HL-60 (cell line): ENCODE data around the gene ZNRF2.
A peak's percentile ranks its signal among the peaks of the same experiment; 100 is the strongest.

Source experiments
- DNase-seq, 2 experiments: peaks; one replicate each; pipeline ENCODE4 v3.0.0-alpha.2; 2010 to 2020; ENCODE audit warnings: low read depth in 1 of 2, low spot score in 1 of 2
- H3K27ac ChIP-seq: fragments of 250-450 bp; sonication (Bioruptor Pico); replicated peaks from 2 replicates; pipeline ENCODE4 v1.5.1; 2020; ENCODE audit warnings: mild to moderate bottlenecking, moderate library complexity
- H3K27me3 ChIP-seq: fragments of 250-450 bp; sonication (Bioruptor Pico); 2 replicates; pipeline ENCODE4 v1.5.1; 2021; ENCODE audit warnings: mild to moderate bottlenecking, moderate library complexity; ENCODE audit not compliant: insufficient read depth, poor library complexity, severe bottlenecking
- H3K4me3 ChIP-seq: replicated peaks from 2 replicates; pipeline ENCODE4 v1.5.1; 2011; ENCODE audit warnings: mild to moderate bottlenecking, control low read depth, low read length; ENCODE audit not compliant: insufficient read depth
- CTCF ChIP-seq: IDR thresholded peaks from one replicate; pipeline ENCODE4 v1.5.1; 2011; ENCODE audit warnings: low read length, control low read depth, inconsistent platforms; ENCODE audit not compliant: insufficient read depth
- GABPA ChIP-seq: IDR thresholded peaks from 2 replicates; pipeline ENCODE4 v1.6.1; 2012; ENCODE audit warnings: low read depth
- POLR2AphosphoS5 ChIP-seq: IDR thresholded peaks from 2 replicates; pipeline ENCODE4 v1.6.1; 2012; ENCODE audit warnings: low read depth
- REST ChIP-seq: IDR thresholded peaks from 2 replicates; pipeline ENCODE4 v1.6.1; 2012; ENCODE audit warnings: low read depth; ENCODE audit not compliant: insufficient replicate concordance
- SPI1 ChIP-seq: IDR thresholded peaks from 2 replicates; pipeline ENCODE4 v1.6.1; 2012; ENCODE audit warnings: low read depth, mild to moderate bottlenecking, borderline replicate concordance
- long read RNA-seq: library from polyadenylated mRNA; unstranded; transcript quantifications from one replicate; pipeline ENCODE4 v2.0.0, GENCODE V29; 2020

The ZNRF2 gene
- long read RNA-seq, partial matches to known transcripts, result 3 of 4 reads
- long read RNA-seq, other reads (novel, unspliced or antisense), result 1 of 4 reads

GRCh38 chr7:30284298-30285066, at the start of gene ZNRF2:
TSS of gene ZNRF2 (plus strand) at chr7:30284597. CDS start at chr7:30285358, 761 bp downstream.
- Histone ChIP-seq H3K27me3 (no peaks in the 10 kb centered on the region), H3K27ac (peak within 1 kb of the TSS; percentile 83), H3K4me3 (peak within 1 kb of the TSS; percentile 62)
- peak; percentile 80 for TF ChIP-seq POLR2AphosphoS5
- TF ChIP-seq REST, result peak; percentile 18
- no peak for TF ChIP-seq CTCF
- DNase-seq, result peak; percentile 99 to 100

DNA sequence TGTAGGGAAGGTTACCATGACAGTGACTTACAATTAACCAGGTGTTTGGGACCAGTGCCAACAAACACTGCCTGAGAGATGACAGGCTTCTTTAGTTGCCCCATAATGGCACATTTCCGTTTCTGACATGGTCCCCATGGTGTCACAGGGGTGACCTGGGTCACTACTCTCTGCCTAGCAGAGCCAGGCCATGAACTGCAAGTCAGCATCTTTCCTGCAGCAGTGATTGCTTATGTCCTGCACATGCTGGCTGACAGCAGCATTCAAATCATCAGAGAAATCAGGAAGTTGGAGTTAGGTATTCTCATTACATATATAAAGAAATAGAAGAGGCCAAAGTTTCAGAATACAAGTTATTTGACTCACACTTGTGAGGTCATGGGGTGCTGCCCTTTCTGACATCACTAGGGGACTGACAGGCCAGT, 47.1 kb upstream of the ZNRF2 start:
- TF ChIP-seq SPI1, result no peak
- no peak for TF ChIP-seq REST
- Histone ChIP-seq H3K27me3 (no peaks in the 10 kb centered on the region), H3K27ac (no peak overlapping the region), H3K4me3 (no peak overlapping the region)
- DNase-seq, result no peak

DNA sequence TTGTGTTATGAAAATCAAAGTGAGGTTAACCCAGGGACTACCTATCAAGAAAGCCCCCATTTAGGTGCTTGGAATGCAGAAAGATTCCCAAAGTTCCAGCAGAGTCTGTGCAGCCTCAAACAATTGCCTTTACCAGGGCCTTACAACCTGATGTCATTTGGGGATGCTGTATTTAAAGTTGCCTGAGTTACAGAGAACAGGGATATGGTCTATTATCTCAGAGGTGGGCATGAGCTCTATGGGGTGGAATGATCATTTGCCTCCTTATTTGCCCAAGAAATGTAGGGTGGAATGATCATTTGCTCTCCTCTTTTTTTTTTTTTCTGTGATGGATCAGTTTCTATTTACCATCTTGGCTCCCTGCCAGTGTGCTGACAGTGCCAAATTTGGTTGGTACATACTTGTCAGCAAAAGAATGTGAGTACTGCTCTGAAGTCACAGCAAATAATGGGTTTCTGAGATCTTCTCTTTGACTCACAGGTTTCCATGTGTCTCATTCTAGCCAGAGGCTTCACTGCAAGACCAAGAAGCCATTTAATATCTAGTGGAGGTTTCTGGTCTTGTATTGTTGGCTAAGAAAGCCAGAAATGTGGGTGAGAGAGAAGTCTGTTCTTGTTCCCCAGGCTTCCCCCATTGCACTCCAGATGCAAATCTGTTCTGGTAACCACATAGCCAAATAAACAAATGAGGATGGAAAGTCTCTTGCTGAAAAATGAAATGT, 45.5 kb upstream of the ZNRF2 start:
- H3K27me3 ChIP-seq, result no peaks in the 10 kb centered on the region
- no peak for TF ChIP-seq GABPA
- no peak overlapping the region for H3K4me3 ChIP-seq
- no peak for DNase-seq
- no peak overlapping the region for H3K27ac ChIP-seq

- DNase-seq, result no peak
- Histone ChIP-seq H3K27me3 (no peaks in the 10 kb centered on the region), H3K27ac (no peak overlapping the region), H3K4me3 (no peak overlapping the region)
- no peak for TF ChIP-seq GABPA
These were observed 44.1 kb upstream of the ZNRF2 start for GRCh38 chr7:30240106-30240800.

DNA sequence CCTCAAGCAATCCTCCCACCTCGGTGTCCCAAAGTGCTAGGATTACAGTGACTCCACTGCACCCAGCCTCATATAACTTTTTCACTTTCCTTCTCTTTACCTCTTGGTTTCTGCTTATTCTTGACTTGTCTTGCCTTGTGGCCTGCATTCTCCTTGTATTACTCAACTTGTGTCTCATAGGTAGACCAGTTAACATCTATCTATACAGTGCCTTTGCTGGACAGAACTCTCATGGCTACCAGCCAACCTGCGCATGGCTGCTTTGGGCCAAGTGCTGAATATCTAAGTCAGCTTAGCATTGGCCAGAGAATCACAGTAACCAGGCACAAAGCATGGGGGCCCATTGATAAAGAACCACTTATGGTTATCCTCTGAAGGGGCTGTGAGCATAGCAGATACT, 42.6 kb upstream of the ZNRF2 start:
- Histone ChIP-seq H3K27me3 (no peaks in the 10 kb centered on the region), H3K4me3 (no peak overlapping the region), H3K27ac (no peak overlapping the region)
- no peak for DNase-seq
- no peak for TF ChIP-seq GABPA
